Left renal cortex interstitium (tissue), 4 donors: ENCODE data around the gene SLC26A8. TPM values are rescaled to one million over a fixed set of nuclear protein-coding genes. Genes with fewer than 3 reads are reported as not detected.
"Not testable (repeated sequence)": the region's sequence is repeated elsewhere in the genome, so short reads cannot be mapped to it uniquely, and the experiment has no call there.

ENCODE experiments used
- DNase-seq, 4 donors: peaks; one replicate each; pipeline ENCODE4 v3.0.0-alpha.2; 2013; ENCODE audit warnings: low read depth in 4 of 4, low spot score in 2 of 4, missing footprints in 1 of 4
- polyA plus RNA-seq, 4 donors: library from polyadenylated mRNA; unstranded; fragments of 120-200 nt; gene quantifications; one replicate each; pipeline ENCODE4 v1.2.1, GENCODE V29; 2013; ENCODE audit not compliant: insufficient read length in 4 of 4

The SLC26A8 gene
- polyA plus RNA-seq, 4 donors: 0.22 to 0.68 (median 0.35) TPM

DNA sequence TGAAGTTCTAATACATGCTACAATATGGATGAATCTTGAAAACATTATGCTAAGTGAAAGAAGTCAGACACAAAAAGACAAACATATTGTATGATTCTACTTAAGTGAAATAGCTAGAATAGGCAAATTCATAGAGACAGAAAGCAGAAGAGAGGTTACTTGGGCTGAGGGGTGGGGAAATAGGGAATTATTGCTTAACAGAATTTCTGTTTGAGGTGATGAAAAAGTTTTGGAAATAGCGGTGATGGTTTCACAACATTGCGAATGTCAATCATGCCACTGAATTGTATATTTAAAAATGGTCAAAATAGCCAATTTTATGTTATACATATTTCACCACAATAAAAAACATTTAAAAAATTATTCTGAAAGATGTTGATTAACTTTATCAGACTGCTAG, 6.1 kb downstream of the SLC26A8 start:
- no peak for DNase-seq

DNA sequence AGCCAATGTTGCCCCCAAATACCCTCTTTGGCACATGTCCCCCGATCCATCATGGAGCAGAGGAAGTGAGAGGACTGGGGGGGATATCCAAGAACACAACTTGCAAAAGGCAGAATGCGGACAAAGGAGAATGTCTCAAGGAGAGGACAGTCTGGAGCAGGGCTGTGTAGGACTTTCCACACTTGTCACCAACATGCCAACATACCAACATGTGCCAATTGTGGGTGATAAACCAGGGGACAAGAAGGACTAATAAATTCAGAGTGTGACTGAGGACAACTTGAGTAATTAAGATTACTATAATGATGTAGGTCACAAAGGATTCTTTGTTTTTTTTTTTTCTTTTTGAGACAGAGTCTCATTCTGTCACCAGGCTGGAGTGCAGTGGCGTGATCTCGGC, 8.8 kb downstream of the SLC26A8 start:
- DNase-seq: no peak

DNA sequence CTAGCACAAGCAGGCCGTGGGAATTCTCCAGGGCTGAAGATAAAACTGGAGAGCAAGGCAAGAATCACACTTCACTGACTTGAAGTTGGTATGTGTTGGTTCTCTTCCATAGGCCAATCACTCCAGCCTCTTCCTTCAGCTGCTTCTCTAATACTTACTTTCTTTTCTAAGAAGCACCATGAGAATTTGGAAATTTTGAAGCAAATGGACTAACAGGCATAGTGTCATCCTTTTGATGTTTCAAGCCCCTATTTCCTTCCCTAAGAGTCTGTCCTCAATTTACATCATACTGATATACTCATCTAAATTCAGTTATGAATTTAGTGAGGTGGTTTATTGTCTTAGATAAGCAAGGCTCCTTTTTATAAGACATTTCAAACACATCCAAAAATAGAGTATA, 24.0 kb downstream of the SLC26A8 start:
- no peak for DNase-seq

DNA sequence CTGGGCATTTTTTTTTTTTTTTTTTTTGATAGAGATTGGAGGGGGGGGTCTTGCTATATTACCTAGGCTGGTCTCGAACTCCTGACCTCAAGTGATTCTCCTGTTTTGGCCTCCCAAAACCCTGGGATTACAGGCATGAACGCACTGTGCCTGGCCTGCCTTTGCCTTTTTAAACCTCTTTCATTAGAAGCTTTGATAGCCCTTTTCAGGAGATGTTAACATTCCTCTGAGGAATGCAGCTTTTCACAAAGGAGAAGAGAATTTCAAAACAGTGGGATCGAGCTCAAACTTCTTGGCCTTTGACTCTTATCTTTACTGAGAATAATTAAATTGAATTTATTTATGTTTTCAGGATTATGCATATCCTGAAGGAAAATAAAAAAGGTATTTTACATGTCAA, 31.3 kb downstream of the SLC26A8 start:
- no peak for DNase-seq

DNA sequence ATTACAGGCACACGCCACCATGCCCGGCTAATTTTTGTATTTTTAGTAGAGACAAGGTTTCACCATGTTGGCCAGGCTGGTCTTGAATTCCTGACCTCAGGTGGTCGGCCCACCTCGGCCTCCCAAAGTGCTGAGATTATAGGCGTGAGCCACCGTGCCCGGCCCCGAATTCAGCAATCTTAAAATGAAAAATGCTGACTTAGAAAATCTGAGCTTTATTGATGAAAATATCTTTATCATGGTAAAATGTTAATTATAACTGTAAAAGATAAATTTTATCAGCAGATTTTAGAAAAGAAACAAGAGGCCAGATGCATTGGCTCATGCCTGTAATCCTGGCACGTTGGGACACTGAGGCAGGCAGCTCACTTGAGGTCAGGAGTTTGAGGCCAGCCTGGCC, 36.4 kb downstream of the SLC26A8 start:
- DNase-seq: not testable (repeated sequence)

DNA sequence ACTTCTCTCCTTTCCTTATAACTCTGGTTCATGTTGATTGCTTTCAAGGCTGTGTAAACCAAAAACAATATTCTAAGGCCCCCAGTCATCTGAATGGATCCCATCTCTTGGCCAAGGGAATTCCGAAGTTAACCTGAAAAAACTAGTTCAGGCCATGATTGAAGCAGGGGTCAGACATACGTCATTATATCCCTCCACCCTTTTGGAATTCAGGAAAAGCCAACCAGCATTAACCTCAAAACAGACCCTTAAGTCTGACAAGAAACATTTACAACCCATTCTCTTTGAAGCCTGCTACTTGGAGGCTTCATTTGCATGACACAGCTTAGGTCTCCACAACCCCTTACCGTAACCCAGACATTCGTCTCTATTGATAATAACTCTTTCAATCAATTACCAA, 39.7 kb downstream of the SLC26A8 start:
- DNase-seq: no peak

DNA sequence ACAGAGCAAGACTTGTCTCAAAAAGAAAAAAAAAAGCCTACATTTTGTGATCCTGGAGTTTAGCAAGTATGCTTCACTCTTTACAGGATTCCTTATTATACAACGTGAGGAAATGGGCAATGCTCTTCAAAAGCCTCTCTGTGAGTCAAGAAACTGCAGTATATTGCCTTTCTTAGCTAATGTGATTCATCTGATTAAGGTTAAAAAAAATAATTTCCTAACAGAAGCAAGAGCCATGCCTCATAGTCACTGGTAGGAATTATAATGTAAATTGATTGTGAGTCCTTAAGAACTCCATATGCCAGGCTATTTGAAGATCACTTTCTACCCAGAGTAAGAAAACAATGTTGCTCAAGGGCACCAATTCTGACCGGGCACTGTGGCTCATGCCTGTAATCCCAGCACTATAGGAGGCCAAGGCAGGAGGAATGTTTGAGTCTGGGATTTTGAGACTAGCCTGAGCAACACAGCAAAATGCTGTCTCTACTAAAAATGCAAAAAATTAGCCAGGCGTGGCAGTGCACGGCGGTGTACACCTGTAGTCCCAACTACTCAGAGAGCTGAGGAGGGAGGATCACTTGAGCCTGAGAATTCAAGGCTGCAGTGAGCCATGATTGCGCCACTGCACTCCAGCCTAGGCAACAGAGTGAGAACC, 43.3 kb downstream of the SLC26A8 start:
- DNase-seq: no peak

DNA sequence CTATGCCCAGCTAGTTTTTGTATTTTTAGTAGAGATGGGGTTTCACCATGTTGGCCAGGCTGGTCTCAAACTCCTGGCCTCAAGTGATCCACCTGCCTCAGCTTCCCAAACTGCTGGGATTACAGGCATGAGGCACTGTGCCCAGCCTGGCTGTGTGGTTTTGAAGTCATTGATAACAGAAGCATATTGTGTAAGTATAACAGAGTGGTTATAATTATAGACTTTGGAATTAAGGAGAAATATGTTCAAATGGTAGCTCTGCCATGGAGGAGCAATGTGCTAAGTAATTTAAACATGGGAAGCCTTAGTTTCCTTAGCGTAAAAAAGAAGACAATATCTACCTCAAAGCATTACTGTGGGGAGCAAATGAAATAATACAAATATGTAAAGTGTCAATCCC, 44.3 kb downstream of the SLC26A8 start:
- not testable (repeated sequence) for DNase-seq

DNA sequence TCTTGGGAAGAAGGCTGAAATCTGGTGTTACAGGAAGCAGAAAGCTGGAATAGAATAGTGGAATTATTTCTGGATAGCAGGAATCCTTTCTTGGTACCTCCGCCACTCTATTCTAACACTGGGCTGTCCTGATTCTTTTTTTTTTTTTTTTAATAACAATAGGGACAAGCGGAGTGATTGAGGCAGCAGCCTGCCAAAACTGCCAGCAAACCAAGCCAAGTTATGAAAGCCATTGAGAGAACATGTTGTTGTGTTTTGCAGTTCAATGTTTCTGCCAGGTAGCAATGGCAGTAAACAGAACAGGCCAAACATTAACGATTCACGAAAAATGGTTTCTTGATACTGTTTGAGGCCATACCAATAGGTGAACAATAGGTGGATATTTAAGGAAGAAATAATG, 47.1 kb downstream of the SLC26A8 start:
- DNase-seq: no peak

DNA sequence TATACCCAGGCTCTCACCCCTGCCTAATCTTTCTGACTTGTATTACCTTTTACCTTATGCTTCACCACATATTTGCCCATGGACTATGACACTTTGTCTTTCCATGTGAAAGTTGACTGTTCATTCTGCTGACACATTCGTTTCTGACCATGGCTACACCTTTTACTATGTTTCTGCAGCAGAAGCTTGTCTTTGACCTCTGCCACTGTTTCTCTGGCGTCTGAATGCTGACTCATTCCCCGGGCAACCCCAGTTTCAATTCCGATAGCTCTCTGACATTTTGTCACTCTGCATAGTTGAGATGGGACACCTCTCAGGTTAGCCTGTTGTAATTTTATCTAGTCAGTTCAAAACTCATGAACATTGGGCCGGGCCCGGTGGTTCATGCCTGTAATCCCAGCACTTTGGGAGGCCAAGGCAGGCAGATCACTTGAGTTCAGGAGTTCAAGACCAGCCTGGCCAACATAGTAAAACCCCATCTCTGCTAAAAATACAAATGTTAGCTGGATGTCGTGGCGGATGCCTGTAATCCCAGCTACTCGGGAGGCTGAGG, 50.7 kb downstream of the SLC26A8 start:
- no peak for DNase-seq

DNA sequence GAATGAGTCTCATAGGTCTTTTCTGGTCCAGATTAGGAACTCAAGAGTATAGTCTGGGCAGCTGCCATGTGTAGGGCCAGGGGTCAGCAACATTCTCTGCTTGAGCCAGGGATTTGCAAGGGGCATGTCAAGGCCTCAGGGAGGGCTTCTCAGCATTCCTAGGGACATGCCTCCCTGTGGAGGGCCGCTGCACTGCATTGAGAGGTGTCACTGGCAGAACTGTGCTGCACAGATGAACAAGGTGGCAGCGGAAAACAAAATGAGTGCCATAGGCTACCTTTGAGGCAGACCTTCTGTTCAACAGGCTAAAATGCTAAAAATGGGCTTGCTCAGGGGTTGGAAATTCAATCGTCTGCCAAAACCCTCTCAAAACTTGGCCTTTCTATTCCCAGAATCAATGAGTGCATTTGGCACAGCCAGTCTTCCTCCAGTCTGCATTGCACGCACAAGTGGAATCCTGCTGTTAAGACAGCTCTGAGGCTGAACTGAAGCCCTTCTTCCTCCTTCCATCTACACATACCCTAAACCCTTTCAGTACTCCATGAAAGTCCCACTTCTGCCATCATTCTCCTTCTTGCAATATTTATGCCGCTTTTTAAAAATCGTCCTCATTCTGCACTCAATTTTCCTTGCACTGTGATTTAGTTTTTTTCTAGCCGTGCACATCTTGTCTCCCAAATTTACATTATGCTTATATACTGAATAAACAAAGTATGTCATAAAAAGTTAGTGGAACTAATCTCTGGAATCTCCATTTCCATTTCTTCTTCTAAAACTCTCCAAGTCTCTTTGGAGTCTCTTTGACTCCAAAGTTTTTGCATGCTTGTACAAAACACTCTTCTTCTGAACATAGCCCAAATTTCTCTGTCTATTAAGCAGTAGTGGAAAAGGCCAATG, 51.7 kb downstream of the SLC26A8 start:
- no peak for DNase-seq

DNA sequence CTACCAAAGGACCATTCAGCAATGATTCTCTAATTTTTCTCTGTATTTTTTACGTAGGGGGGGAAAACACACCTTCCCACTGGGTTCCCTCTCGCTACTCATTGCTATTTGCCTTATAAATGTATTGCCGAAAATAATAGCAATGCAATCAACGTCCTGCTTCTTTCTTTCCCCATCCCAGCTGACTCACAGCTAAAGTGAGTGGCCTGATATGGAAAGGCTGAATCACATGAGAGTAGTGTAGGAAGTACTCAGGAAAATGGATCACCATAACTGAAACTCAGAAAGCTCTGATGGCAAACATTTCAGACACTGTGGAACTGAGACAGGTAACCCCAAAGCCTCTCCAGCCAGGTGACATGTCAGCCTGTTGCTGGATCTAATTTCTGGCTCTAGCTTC, 54.3 kb downstream of the SLC26A8 start:
- DNase-seq: no peak

DNA sequence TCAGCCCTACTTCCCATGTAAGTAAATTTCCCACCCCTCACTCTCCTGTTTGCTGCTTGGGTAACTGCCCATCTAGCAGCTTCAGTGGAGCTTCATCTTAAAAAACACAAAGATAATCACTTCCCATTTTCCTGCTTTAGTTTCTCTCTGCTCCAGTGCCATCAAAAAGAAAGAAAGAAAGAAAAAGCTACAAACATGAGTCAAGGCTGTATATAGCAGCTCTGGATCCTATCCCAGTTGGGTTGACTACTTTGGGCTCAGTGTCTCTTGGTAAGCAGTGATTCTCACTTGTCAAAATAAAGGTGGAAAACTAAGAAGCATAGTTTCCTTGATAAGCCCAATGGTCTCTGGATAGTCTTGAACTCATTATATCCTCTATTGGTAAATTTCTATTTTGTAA, 54.8 kb downstream of the SLC26A8 start:
- no peak for DNase-seq

DNA sequence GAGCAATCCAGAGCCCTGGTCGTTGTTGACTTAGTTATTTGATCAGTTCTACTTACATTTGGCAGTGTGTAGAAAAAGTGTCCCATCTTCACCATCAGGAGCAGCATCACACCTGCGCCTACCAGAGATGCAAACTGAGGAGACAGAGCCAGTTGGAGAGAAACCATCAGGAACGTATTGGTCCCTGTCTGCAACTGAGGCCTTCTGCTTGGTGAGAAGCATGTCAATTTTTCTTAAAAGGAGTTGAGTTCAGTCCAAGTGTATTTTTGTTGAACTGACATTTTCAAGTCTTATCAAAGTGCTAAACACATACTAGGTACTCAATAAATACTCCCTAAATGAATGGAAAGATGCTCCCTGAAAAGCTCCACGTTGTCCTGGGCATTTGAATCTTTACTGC, 55.6 kb downstream of the SLC26A8 start:
- no peak for DNase-seq

DNA sequence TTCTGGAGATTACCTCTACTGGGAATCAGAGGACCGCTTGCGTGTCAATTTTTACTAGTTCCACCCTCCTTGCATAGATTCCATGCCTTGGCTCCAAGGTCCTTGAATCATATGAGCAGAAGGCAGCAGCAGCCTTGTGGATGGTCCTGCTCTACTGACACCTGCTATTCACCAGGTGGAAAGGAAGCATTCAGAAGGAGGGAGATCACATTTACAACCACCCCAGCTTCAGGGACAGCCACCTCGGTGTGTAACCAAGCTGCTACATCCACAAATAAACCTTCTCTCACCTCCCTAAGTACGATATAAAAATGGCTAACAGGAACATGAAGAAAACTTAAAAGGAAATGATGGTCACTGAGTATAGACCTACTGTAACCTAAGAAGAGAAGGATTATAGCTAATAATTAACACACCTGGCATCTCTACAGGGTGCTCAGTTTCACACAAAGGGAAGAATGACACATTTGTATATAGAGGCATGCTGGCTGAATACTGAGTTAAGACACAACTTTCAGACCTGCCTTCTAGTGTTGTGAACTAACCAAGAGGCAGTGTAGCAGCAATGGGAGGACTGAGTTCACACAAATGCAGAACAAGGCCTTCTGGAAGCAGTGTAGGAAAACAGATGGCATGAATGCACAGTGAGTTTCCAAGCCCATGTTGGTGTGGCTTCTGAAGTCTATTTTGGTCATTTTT, 57.2 kb downstream of the SLC26A8 start:
- no peak for DNase-seq

DNA sequence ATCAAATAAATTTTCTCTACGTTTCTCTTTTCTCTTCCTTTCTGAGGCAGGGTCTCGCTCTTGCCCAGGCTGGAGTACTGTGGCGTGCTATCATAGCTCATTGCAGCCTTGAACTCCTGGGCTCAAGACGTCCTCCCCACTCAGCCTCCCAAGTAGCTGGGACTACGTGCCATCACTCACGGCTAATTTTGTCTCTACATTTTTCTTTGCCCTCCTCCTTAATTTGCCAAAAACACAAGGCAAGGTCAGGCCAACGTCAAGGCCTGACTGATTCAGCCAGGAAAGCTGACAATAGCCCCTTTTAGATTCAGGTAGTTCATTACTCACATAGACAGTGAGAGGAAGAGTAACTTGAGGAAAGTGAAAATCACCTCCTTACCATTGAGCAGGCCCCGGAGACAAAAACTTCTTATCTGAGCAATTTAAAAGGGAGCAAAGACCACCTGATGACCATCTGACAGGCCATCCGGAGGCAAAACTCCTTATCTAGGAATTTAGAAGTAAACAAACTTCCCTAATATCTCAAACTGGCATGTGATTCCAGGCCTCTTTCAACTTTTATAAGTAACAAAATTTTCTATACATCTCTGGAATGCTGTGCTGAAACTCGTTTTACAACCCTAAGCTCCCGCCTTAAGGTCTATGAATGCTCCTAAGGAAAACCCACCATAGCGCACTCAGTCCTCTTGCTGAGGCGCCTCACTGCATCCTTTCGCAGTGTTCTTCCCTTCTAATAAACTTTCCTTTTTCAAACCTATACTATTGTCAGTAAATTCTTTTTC, 61.5 kb downstream of the SLC26A8 start:
- no peak for DNase-seq

DNA sequence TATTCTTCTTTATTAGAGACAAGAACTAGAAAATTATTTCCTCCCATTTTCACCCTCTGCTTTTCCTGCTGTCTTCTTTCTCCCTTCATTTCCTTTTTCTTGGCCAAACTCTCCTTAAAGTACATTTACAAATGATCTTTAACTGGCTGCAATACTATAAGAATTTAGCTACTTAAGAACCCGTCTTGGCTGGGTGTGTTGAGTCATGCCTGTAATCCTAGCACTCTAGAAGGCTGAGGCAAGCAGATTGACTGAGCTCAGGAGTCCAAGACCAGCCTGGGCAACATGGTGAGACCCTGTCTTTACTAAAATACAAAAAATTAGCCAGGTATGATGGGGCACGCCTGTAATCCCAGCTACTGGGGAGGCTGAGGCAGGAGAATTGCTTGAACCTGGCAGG, 64.3 kb downstream of the SLC26A8 start:
- DNase-seq: no peak

DNA sequence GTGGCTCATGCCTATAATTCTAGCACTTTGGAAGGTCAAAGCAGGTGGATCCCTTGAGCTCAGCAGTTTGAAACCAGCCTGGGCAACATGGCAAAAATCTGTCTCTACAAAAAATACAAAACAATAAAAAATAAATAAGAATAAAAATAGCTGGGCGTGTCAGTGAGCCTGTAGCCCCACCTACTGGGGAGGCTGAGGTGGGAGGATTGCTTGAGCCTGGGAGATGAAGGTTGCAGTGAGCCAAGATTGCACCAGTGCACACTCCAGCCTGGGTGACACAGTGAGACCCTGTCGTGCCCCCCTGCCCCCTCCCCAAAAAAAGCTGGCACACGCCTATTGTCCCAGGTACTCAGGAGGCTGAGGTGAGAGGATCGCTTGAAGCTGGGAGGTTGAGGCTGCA, 68.5 kb downstream of the SLC26A8 start:
- DNase-seq: no peak

DNA sequence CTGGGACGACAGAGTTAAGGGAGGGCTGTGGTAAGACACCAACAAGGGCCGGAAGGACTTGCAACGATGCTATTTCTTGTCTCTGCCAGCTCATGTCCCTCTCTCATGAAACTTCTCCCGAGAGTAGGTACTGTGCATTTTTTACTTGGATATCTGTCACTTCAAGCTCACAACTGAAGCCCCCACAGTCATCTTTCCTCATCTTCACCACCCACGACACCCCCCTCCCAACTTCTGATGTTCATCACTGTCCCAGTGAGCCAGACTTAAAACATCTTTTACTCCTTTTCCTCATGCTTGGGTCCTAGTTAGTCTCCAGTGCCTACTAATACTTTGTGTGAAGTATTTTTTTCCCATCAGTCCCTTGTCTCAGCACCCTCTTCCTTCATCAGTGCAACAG, 68.9 kb downstream of the SLC26A8 start:
- DNase-seq: no peak

DNA sequence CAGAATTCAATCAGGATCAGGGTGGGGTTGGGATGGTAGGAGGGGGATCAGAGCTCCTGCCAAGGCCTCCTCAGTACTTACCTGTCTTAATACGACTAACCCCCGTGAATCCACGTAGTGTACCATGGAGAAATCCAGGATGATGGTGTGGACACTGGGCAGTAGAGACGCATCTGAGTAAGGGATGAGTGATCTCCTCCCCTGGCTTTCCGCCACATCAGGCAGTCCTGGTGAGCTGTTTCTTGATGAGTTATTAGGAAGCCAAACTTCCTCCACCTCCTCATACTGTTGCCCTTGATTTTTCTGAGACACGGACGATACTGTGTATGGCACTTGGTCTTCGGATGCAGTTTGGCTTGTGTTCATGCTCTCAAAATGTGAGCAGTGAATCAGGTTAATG, 69.4 kb downstream of the SLC26A8 start:
- DNase-seq: no peak

DNA sequence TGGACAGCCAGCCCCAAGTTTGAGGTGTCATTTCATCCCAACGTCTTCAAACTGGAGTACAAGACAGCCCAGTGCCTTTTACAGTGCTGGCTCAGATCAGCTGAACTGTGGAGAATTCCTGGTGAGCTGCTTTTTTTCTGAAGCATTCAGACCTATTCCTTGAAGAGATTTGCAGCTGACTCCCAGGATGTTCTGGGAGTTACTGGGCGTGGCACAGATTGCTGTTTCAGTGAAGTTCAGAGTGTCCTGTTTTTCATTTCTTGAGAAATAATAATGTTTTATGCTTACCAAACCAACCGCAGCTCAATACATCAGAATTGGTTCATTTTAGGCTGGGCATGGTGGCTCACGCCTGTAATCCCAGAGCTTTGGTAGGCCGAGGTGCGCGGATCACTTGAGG, 70.1 kb downstream of the SLC26A8 start:
- DNase-seq: no peak
